Ishikawa (cell line): ENCODE measurements around the gene DRD4.

ENCODE experiments used
- CEBPB ChIP-seq: IDR thresholded peaks from 2 replicates; pipeline ENCODE4 v1.6.1; 2012
- CREB1 ChIP-seq: IDR thresholded peaks from 2 replicates; pipeline ENCODE4 v1.6.1; 2012; ENCODE audit warnings: low read depth
- EGR1 ChIP-seq: IDR thresholded peaks from 2 replicates; pipeline ENCODE4 v1.6.1; 2012
- EP300 ChIP-seq: IDR thresholded peaks from 2 replicates; pipeline ENCODE4 v1.6.1; 2012; ENCODE audit warnings: borderline replicate concordance
- FOXM1 ChIP-seq: IDR thresholded peaks from 2 replicates; pipeline ENCODE4 v1.6.1; 2012; ENCODE audit warnings: low read depth, borderline replicate concordance
- MAX ChIP-seq: IDR thresholded peaks from 2 replicates; pipeline ENCODE4 v1.6.1; 2012
- NFIC ChIP-seq: IDR thresholded peaks from 2 replicates; pipeline ENCODE4 v1.6.1; 2012
- RAD21 ChIP-seq: IDR thresholded peaks from 2 replicates; pipeline ENCODE4 v1.6.1; 2012; ENCODE audit warnings: low read depth
- REST ChIP-seq: IDR thresholded peaks from 2 replicates; pipeline ENCODE4 v1.6.1; 2012; ENCODE audit warnings: low read depth, mild to moderate bottlenecking
- TAF1 ChIP-seq: IDR thresholded peaks from 2 replicates; pipeline ENCODE4 v1.6.1; 2012; ENCODE audit warnings: low read depth, mild to moderate bottlenecking
- TCF12 ChIP-seq: IDR thresholded peaks from 2 replicates; pipeline ENCODE4 v1.6.1; 2012; ENCODE audit warnings: low read depth
- TEAD4 ChIP-seq: IDR thresholded peaks from 2 replicates; pipeline ENCODE4 v1.6.1; 2012
- USF1 ChIP-seq: IDR thresholded peaks from 2 replicates; pipeline ENCODE4 v1.6.1; 2012
- YY1 ChIP-seq: IDR thresholded peaks from 2 replicates; pipeline ENCODE4 v1.6.1; 2012; ENCODE audit warnings: low read depth
- ZBTB7A ChIP-seq: IDR thresholded peaks from 2 replicates; pipeline ENCODE4 v1.6.1; 2012; ENCODE audit warnings: low read depth

Gene DRD4

GRCh38 chr11:680970-681369, 43.9 kb downstream of the DRD4 start:
- no peak for TF ChIP-seq EGR1
- no peak for TF ChIP-seq ZBTB7A
- no peak for TF ChIP-seq MAX
- no peak for TF ChIP-seq TEAD4
- TF ChIP-seq FOXM1 = no peak
- no peak for TF ChIP-seq REST
- no peak for TF ChIP-seq USF1
- no peak for TF ChIP-seq CEBPB
- no peak for TF ChIP-seq TCF12
- TF ChIP-seq CREB1 = no peak

GRCh38 chr11:686451-687243, 49.6 kb downstream of the DRD4 start:
- TF ChIP-seq YY1 (no peak), ZBTB7A (no peak), NFIC (no peak), TCF12 (no peak), TEAD4 (no peak), REST (no peak), TAF1 (no peak), EP300 (no peak), RAD21 (no peak)

- TF ChIP-seq FOXM1 (no peak), TAF1 (no peak), EGR1 (no peak), CEBPB (no peak), YY1 (no peak), REST (no peak), RAD21 (no peak), NFIC (no peak), USF1 (no peak), TEAD4 (no peak), TCF12 (no peak), CREB1 (no peak), ZBTB7A (no peak), EP300 (no peak), MAX (no peak)
Measured at GRCh38 chr11:687751-688150, 50.7 kb downstream of the DRD4 start.

- no peak for TF ChIP-seq YY1
- TF ChIP-seq REST = no peak
- no peak for TF ChIP-seq TCF12
Measured at GRCh38 chr11:688681-689080, 51.6 kb downstream of the DRD4 start.
